NCI-H146 treated with DMSO at 0.1 percent for 48 hours (cell line): ENCODE measurements around the gene KCNN3.
"Not testable (repeated sequence)": the region's sequence is repeated elsewhere in the genome, so short reads cannot be mapped to it uniquely, and the experiment has no call there.

ENCODE experiments used
- DNase-seq: peaks from one replicate; lab custom pipeline; 2025; ENCODE audit not compliant: unreplicated experiment; lab: John Stamatoyannopoulos, UW

Gene KCNN3

DNA sequence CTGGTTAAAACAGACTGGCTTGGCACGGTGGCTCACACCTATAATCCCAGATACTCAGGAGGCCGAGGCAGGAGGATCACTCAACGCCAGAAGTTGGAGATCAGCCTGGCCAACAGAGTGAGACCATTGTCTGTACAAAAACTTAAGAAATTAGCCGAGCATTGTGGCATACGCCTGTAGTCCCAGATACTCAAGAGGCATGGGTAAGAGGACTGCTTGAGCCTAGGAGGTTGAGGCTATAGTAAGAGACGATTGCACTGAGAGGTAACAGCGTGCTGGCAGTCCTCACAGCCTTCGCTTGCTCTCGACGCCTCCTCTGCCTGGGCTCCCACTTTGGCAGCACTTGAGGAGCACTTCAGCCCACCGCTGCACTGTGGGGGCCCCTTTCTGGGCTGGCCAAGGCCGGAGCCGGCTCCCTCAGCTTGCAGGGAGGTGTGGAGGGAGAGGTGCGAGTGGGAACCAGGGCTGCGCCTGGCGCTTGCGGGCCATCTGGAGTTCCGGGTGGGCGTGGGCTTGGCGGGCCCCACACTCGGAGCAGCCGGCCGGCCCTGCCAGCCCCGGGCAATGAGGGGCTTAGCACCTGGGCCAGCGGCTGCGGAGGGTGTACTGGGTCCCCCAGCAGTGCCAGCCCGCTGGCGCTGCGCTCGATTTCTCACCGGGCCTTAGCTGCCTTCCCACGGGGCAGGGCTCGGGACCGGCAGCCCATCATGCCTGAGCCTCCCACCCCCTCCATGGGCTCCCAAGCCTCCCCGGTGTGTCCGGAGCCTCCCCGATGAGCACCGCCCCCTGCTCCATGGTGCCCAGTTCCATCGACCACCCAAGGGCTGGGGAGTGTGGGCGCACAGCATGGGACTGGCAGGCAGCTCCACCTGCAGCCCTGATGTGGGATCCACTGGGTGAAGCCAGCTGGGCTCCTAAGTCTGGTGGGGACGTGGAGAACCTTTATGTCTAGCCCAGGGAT is 199.5 kb downstream of the KCNN3 start:
- DNase-seq = not testable (repeated sequence)

DNA sequence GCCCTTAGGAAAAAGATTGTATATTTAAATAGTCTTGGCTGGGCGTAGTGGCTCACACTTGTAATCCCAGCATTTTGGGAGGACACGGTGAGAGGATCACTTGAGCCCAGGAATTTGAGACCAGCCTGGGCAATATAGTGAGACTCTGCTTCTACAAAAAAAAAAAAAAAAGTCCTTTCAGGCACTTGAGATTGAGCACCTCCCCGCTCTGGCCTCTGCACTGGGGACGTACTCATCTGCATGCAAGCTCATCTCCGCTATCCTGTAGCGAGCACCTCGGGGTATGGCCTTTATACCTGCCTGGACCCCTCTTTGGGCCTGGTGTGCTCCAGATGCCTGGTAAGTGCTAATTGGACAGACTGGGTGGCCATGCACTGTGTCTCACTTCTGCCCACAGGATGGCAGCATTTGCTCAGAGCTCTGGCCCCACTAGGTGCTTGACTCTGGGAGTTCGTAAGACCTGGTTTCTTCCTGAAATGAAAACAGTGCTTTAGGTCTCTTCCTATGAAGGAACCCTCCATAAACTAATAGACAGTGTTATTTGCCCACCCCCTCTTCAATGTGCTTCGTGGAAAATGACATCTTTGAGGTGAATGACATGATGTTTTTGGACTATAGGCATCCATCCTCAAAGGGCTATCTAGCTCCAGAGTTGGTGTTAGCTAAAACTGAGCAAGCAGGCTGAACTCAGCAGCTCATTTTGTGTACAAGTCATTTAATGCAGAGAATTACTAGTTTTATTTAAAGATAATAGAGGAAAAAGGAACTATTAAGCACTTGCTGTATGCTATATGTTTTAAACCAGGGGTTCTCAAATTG is 200.4 kb downstream of the KCNN3 start:
- peak; percentile 51 for DNase-seq

DNA sequence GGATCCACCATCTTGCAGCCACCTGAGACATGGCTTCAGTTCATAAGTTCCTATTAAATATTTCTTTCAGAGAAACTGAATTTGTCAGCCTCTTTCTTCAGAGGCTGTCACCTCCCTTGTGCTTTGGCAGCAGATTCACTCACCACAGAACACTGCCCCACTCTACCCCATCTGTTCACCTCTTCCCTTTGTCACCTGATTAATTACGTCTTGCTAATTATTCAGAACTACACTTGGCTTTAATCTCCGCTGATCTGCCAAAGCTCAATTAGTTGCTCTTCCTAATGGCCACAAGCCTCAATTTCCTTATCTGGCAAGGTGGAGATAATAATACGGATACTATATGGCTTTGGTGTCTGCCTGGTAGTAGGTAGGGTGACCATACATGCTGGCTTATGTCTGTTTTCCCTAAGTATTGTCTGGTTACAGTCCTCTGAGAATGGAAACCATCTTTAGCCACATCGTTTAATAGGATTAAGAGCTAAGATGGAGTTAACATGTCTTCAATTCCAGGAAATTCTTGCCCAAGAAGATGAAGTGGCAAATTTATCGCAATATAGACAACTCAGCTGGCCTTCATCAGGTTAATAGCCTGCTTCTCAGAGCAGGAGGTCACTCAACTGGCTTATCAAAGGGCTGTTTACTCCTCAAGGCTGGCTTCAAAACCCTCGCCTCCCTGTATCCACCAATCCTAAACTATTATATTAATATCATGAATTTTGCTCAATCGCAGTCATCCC is 203.9 kb downstream of the KCNN3 start:
- DNase-seq = no peak

DNA sequence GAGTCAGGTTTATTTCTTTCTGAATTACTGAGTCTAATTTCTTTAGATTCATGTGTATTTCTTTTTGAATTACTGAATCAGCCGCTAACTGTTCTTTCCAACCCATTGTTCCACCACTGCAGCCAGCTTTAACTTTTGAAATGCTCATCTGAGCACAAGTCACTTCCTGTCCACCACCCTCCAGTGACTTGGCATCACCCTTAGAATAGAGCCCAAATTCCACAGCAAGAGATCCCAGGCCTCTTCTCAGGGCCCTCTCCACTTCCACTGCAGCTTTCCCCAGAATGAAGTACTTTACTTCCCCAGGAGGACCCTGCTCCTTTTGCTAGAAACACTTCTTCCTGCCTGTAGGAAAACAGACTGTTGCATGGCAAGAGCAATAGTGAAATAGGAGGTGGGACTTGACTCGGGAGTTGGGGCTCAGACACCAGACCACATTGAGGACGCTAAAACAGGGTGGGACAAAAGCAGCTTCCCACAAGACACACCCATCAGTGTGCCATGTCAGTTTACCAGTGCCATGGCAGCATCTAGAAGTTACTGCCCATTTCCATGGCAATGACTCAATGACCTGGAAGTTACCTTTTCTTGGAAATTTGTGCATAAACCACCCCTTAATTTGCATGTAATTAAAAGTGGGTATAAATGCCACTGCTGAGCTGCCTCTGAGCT is 205.6 kb downstream of the KCNN3 start:
- DNase-seq = no peak

DNA sequence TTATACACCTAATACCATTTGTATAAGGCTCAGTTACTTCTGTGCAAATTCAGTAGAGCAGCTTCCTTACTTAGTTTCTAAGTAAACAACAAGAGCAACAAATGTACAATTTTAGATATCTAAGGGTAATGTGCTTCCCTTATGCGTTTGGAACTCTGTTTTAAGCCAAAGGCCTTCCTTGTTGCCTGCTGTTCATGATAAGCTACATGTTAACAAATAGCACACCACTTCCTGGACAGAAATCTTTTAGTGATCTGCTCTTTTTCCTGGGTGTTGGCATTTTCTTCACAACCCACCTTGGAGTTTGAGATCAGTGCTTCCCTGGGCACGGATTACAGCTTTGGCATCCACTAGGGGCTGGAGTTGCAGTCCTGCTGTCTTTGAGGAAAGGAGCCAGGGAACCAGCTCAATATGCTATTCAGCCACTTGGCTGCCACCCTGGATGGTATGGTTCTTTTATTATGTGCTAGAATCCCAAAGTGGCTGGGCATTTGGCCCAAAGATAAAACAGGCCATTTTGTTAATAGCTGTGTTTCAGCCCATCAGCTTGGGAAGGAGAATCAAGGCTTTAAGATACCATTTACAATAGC is 206.5 kb downstream of the KCNN3 start:
- DNase-seq = no peak

DNA sequence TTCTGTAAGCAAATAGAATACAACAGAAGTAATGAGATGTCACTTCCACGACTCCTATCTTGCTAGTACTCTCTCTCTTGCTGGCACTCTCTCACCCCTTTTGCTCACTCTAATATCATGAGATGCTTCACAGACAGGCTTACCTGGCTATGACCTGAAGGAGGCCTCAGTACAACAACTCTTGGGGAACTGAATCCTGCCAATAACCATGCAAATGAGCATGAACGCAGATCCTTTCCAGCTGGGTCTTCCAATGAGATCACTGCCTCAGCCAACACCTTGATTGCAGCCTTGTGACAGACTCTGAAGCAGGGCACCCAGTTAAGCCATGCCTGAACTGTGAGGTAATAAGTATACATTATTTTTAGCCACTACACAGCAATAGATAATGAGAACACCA is 209.0 kb downstream of the KCNN3 start:
- no peak for DNase-seq

DNA sequence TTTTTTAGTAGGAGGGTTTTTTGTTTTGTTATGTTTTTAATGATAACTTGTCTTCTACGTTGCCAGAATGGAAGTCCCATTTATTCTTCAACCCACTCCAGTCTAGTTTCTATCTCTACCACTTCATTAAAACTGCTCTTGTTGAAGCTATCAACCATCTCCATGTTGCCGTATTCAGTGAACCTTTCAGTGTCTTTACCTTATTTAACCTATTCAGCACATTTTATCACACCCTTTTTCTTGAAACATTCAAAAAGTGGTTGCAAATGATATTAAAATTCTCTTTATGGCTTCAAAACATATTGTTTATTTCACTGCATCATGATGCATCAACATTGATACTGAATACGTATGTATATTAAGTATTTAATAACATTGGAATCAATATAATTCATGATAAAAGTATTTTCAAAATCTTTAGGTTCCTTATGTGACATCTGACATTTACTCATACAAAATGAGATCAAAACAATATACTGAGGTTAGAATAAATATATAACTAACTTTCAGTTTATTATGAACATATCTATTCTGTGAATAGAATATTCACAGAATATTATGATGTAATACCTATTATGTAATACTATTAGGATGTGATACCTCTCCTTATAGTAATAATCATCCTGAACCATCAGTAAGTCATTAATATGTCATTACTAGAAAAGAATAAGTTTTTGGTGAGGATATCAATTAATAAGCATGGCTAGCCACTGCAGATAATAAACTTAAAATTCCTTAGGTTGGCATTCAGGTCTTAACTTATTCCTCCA is 210.1 kb downstream of the KCNN3 start:
- DNase-seq = no peak

DNA sequence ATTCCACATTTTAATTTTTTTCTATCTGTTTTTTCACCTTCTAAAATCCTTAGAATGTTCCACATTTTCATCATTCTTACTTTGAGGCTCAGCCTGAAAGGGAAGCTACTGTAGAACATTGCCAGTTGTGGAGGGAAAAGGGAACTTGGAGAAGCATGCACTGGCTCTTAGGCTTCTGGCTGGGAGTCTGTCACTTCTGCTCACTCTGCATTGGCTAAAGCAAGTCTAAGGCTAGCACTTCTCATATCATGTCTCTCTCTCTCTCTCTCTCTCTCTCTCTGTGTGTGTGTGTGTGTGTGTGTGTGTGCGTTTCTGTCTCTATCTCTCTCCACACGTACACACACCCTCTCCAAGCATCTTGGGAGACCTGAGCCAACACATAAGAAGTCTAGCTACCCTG is 212.5 kb downstream of the KCNN3 start:
- no peak for DNase-seq

DNA sequence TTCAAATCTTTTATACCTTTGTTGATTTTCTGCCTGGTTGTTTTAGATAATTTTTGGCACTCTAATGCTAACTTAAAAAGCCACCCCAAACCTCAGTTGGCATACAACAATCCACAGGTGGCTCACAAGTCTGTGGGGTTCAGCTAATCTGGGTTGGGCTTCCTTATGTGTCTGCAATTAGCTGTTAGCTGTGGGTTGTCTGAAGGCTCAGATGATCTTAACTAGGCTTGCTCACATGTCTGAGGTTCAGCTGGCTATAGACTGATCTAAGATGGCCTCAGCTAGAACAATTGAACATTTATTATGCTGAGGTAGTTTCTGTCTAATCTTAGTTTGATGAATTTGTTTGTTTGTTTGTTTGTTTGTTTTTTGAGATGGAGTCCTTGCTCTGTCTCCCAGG is 217.2 kb downstream of the KCNN3 start:
- DNase-seq = no peak
